Right renal cortex interstitium (tissue), 3 donors: ENCODE measurements around the gene EPX. TPM values are rescaled to one million over a fixed set of nuclear protein-coding genes. Genes with fewer than 3 reads are reported as not detected.

Source experiments
- DNase-seq, 3 donors: peaks; one replicate each; pipeline ENCODE4 v3.0.0-alpha.2; 2013; ENCODE audit warnings: low read depth in 3 of 3, low spot score in 2 of 3
- polyA plus RNA-seq, 3 donors: library from polyadenylated mRNA; unstranded; fragments of 120-200 nt; gene quantifications; one replicate each; pipeline ENCODE4 v1.2.1, GENCODE V29; 2013; ENCODE audit not compliant: insufficient read length in 3 of 3

EPX gene
- polyA plus RNA-seq, 3 donors: 0.26 to 0.99 (median 0.80) TPM

GRCh38 chr17:58184308-58184985 lies 8.1 kb upstream of the EPX start:
- DNase-seq: no peak

DNA sequence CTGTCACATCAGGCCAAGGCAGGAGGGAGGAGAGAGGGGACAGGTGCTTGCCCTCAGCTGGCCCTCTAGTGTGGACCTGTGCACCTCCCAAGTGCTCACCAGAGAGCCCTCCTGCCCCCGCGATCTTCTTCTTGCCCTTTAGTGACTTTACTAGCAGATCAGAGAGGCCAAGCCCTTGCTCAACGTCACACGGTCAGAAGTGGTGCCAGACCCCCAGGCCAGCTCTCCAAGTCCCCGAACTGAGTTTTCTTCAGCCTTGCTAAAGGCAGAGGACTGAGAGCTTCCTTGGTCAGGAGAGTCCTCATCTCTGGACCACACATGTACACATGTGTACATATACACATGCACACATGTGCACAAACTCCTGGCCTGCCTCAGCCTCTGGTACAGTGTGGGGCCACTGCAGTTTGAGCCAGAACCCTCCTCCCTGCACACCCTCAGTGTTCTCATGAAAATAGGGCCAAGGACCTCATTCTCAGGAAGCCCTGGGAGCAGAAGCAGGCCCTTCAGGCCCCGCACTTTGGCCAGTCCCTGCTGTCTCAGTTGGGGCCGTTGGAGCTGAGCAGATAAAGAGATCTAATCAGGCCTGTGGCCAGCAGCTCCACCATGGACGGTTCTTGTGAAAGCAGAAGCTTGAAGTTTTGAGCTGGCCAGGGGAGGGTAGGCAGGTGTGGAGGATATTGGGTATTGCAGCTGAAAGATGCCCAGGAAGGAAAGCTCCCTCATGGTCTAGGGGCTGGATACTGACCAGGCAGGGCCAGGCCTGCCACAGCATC lies 7.4 kb upstream of the EPX start:
- DNase-seq: no peak

GRCh38 chr17:58186591-58186990 lies 5.9 kb upstream of the EPX start:
- DNase-seq: no peak

- no peak for DNase-seq
Measured at GRCh38 chr17:58187063-58187462, 5.5 kb upstream of the EPX start.

DNA sequence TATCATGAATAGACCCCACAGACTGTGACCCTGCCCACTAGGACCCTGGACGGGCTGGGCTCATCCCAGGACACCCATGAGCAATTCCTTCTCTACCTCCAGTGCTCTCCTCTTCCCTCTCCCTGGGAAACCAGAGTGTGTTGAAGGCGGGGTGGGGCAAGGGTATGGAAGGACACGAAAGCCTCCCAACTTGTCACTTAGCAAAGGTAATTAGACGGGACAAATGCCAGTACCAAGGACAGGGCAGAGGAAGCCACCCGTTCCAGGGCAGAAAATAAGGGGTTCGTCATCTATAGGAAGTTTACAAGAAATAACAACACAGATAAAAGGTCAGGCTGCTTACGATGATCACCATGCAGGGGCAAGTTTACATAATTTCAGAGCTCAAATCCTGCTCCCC lies 4.9 kb upstream of the EPX start:
- DNase-seq: no peak

DNA sequence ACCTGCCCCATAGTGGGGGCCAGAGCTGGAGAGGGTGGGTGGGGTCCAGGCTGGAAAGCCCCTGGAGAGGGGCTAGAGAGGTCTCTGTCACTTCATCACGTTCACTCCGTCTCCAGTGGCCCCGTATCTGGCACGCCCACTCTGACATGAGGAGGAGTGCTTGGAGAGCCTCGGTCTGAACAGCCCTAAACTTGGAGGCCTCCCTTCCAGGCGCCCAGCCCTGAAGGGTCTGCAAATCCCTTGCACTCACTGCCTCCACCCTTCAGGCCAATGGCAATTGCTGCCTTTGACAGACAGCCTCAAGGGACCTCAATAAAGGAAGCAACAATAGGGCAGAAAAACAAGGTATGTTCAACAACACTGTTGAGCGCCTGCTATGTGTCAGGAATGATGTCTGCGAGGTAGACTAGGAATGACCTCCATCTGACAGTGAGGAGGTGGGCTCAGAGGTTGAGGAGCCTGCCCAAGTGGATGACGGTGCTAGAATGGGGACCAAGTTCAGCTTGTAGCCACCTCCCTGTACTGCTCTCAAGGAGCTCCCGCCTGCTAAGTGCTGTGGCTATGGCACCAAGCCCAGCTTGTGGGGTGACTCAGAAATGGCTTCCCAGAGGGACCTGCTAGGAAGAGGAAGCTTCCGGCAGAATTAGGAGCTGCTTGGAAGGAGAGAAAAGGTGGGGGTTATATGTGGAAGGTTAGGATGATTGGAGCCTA lies 2.9 kb upstream of the EPX start:
- DNase-seq: no peak

DNA sequence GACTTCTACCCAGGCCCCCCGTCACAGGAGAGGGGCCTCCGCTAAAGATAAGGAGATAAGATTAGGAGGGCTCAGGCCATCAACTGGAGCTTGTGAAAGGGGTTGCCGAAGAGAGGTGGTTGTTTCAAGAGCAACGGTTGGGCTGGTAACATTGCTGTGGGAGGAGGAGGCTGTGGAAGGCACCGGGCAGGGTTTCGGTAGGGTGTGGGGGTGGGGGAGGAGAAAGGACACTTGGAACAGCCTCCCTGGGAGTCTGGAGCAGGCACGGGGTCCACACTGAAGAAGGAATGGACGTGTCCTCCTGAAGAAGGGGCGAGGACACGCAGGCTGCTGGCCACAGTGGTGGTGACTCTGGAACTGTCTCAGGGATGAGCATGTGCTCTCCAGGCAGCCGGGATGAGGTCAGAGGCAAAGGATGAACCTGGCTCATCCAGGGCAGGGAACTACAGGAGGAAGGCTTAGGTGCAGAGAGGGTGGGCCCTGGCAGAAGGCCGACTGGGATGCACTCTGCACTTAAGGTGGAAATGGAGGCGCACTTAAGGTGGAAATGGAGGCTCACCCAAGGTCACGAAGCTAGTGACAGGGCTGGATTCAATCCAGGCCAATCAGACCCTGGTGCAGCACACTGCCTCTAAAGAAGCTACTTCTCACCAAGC lies 1.2 kb upstream of the EPX start:
- DNase-seq: no peak

DNA sequence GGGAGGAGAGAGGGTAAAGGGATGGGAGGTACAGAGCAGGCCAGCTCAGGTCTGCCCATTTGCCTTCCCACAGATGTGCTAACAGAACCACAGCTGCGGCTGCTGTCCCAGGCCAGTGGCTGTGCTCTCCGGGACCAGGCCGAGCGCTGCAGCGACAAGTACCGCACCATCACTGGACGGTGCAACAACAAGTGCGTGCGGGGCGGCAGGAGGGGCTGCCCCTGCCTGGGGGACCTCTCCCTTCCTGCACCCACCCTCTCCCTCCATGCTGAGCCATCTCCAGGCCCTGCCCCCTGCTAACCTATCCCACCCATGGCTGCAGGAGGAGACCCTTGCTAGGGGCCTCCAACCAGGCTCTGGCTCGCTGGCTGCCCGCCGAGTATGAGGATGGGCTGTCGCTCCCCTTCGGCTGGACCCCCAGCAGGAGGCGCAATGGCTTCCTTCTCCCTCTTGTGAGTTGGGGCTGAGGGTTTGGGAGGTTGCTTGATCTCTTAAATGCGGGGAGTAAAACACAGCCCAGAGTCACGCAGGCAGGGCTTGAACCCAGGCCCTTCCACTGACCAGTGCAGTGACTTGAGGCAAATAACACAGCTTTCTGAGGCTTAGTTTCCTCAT lies 1.2 kb downstream of the EPX start:
- DNase-seq: no peak

DNA sequence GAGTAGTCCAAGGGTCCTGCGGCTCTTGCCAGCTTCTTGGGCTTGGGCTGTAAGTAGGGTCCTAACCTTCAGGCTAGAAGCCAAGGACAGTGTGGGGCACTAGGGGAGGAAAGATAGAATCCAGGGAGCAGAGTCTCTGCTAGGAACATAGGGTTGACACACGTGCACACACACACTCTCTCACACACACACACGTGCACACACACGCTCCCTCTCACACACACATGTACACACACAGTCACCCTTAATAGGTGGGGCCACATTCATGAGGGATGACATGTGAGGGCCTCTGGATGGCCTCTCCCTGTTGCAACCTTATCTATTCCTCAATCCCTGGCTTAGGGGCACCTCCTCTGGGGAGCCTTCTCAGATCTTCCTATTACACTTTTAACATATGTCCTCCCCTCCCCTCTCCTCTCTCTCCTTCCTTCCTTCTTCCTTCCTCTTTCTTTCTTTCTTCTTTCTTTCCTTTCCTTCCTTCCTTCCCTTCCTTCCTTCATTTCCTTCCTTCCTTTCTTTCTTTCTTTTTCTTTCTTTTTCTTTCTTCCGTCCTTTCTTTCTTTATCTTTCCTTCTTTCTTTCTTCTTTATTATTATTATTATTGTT lies 3.1 kb downstream of the EPX start:
- DNase-seq: no peak

- no peak for DNase-seq
Measured at GRCh38 chr17:58196610-58197009, 4.1 kb downstream of the EPX start.

- no peak for DNase-seq
Measured at GRCh38 chr17:58200024-58200633, 7.6 kb downstream of the EPX start.

- no peak for DNase-seq
Measured at GRCh38 chr17:58202859-58203258, 10.3 kb downstream of the EPX start.

GRCh38 chr17:58204796-58205195 lies 12.3 kb downstream of the EPX start:
- DNase-seq: no peak

DNA sequence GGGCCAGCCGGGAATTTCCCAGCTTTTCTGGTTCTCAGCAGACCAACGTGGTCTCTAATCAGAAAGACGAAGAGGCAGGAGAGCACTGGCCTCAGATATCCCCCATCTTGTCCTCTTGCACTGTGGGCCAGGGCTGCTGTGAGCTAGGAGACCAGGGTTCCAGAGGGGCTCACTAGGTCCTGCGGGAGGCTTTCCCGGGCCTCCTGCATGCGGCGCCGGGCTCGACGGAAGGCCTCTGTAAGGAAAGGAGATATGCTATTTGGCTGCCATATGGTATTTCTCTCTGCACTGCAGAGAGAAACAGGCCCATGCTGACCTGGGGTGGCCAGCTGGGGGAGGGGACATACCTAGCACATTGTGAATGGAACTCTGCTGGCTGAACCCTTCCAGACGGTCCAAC lies 13.4 kb downstream of the EPX start:
- DNase-seq: no peak

- DNase-seq: no peak
Measured at GRCh38 chr17:58207451-58207850, 14.9 kb downstream of the EPX start.

GRCh38 chr17:58208344-58208743 lies 15.8 kb downstream of the EPX start:
- DNase-seq: no peak

DNA sequence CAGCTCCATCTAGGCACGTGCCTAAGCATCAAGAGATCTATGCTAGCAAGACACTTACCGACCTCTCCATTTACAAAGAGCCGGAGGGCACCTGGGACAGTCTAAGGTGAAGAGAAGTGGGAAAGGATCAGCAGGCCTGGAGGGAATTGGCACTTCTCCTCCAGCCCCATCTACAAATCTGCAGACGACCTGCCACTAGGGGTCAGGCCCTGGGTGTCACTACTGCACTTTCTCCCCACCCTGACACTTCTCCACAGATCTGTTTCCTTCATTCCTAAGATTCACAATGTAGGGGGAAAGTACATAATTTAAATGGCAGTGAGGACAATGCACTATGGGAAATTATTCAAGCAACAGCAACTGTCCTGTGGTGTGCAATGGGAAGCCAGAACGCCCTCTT lies 18.4 kb downstream of the EPX start:
- no peak for DNase-seq

- no peak for DNase-seq
Measured at GRCh38 chr17:58215685-58216084, 23.2 kb downstream of the EPX start.

DNA sequence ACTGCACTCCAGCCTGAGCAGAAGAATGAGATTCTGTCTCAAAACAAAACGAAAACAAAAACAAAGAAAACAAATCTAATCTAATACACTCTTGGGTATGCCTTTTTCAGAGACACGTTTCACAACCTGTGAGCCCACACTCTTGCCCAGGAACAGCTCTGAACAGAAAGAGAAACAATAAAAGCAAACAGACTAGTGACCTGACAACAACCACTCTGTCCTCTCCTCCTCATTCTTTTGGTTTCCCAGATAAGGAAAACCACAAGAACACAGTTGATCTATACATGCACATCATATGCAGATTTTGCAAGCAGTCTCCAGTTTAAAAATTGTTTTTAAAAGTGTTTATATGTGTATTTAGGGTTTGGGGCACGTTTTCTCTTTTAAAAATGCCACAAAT lies 25.2 kb downstream of the EPX start:
- DNase-seq: no peak
